Measurements from ENCODE around the gene OR6C3.
"Not testable (repeated sequence)": the region's sequence is repeated elsewhere in the genome, so short reads cannot be mapped to it uniquely, and the experiment has no call there.

Gene OR6C3

GRCh38 chr12:55330446-55330845 is at the start of gene OR6C3:
OR6C3 (plus strand) TSS chr12:55330746; CDS start chr12:55331701, 955 bp downstream.
- no peak for DNase-seq

- DNase-seq, result no peak
These were observed 49.6 kb upstream of the OR6C3 start for GRCh38 chr12:55280991-55281390.

- no peak for DNase-seq
These were observed 40.5 kb upstream of the OR6C3 start for GRCh38 chr12:55289999-55290398.

- DNase-seq, result no peak
These were observed 34.1 kb upstream of the OR6C3 start, which contains the start of gene OR6C6 for GRCh38 chr12:55296469-55296868. OR6C6 (minus strand) TSS chr12:55296569; CDS start chr12:55295232, 1,337 bp downstream.

GRCh38 chr12:55314043-55314442 is 16.5 kb upstream of the OR6C3 start, which contains the start of gene OR6C1:
OR6C1 (plus strand) TSS chr12:55314343; CDS start chr12:55320600, 6,257 bp downstream.
- no peak for DNase-seq

GRCh38 chr12:55320201-55320600 is 10.3 kb upstream of the OR6C3 start:
- no peak for DNase-seq

GRCh38 chr12:55325801-55326200 is 4.7 kb upstream of the OR6C3 start:
- DNase-seq, result not testable (repeated sequence)

- no peak for DNase-seq
These were observed 5.5 kb downstream of the OR6C3 start for GRCh38 chr12:55336002-55336401.

- not testable (repeated sequence) for DNase-seq
These were observed 24.8 kb downstream of the OR6C3 start for GRCh38 chr12:55355338-55355737.

- no peak for DNase-seq
These were observed 32.1 kb downstream of the OR6C3 start, which contains the start of gene OR6C75 for GRCh38 chr12:55362675-55363074. OR6C75 (plus strand) TSS chr12:55362975; CDS start chr12:55365111, 2,136 bp downstream.

- no peak for DNase-seq
These were observed 34.5 kb downstream of the OR6C3 start for GRCh38 chr12:55365086-55365485.

GRCh38 chr12:55372521-55372920 is 42.0 kb downstream of the OR6C3 start:
- no peak for DNase-seq
